ENCODE results near the gene REL.
A peak's percentile ranks its signal among the peaks of the same experiment; 100 is the strongest.
"Not testable (repeated sequence)": the region's sequence is repeated elsewhere in the genome, so short reads cannot be mapped to it uniquely, and the experiment has no call there.

The REL gene

GRCh38 chr2:60926741-60927552 lies 45.6 kb downstream of the REL start:
- no peak for DNase-seq

DNA sequence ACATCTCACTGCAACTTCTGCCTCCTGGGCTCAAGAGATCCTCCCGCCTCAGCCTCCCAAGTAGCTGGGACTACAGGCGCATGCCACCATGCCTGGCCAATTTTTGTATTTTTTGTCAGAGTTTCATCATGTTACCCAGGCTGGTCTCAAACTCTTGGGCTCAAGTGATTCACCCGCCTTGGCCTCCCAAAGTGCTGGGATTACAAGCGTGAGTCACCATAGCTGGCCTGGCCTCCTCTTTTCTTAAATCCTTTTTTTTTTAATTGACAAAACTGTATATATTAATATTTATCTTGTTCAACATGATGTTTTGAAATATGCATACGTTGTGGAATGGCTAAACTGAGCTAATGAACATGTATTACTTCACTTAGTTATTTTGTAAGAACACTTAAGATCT lies 50.7 kb downstream of the REL start:
- not testable (repeated sequence) for DNase-seq

DNA sequence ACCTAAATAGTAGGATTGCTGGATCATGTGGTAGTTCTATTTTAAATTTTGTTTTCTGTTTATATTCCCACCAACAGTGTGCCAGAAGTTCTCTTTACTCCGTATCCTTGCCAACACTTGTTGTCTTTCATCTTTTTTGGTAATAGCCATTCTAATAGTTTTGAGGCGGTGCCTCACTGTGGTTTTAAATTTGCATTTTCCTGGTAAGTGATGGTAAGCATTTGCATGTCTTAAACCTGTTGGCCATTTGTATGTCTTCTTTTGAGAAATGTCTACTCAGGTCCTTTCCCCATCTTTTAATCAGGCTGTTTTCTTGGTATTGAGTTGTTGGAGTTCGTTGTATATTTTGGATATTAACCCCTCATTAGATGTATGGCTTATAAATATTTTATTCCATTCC lies 51.6 kb downstream of the REL start:
- DNase-seq: no peak

- no peak for DNase-seq
Measured at GRCh38 chr2:60934165-60934722, 52.9 kb downstream of the REL start.

DNA sequence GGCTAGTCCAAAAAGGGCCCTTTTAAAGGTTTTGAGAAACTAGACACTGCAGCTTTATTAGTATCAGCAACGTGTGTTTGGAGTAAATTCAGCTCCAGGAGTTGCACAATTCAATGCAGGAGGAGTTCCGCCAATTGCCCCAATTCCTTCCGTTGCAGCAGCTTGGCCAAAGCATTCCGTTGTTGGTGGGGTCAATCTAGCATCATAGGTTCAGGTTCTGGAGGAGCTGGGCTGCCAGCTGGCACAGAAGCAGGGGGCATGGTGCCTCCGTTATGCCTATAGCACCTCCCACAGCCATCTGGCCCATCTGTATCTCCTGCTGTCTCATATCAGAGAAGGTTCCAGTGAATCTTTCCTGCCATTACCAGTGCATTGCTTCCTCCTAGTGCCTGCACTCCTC lies 55.4 kb downstream of the REL start:
- no peak for DNase-seq

DNA sequence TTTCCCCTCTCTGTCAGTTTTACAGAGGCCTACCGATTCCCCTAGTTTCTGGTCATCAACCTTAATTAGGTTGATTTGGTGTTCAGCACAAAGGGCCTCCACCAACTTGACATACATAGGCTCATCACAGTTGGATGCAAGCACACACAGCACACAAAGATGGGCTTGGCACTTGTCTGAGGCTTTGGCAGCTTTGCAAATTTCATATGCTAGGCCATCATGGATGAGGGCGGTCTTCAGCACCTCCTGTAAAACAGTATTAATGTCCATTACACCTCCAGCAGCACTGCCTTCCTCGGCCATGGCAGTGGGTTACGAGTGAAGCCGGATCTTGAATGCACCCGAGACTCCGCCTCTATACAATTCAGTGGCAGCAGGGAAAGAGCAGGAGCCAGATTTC lies 56.9 kb downstream of the REL start:
- DNase-seq: no peak

DNA sequence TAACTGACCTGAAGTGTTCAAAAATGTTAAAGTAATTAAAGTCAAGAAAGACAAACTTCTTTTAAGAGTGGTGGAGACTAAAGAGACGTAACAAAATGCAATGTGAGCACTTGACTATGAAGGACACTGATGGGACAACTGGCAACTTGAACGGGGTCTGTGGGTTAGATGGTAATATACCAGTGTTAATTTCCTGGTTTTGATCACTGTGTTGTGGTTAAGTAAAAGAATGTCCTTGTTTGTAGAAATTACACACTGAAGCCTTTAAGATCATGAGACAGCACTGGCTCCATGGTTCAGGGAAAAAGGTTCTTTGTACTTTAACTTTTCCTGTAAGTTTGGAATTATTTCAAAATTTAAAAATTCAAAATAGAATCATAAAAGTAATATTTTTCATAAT lies 58.2 kb downstream of the REL start:
- DNase-seq: no peak

- peak; percentile 42 for DNase-seq
Measured at GRCh38 chr2:60945341-60945740, 64.0 kb downstream of the REL start.

GRCh38 chr2:60947056-60947455 lies 65.7 kb downstream of the REL start:
- DNase-seq: peak; percentile 81

GRCh38 chr2:60948161-60948560 lies 66.8 kb downstream of the REL start:
- DNase-seq: no peak

DNA sequence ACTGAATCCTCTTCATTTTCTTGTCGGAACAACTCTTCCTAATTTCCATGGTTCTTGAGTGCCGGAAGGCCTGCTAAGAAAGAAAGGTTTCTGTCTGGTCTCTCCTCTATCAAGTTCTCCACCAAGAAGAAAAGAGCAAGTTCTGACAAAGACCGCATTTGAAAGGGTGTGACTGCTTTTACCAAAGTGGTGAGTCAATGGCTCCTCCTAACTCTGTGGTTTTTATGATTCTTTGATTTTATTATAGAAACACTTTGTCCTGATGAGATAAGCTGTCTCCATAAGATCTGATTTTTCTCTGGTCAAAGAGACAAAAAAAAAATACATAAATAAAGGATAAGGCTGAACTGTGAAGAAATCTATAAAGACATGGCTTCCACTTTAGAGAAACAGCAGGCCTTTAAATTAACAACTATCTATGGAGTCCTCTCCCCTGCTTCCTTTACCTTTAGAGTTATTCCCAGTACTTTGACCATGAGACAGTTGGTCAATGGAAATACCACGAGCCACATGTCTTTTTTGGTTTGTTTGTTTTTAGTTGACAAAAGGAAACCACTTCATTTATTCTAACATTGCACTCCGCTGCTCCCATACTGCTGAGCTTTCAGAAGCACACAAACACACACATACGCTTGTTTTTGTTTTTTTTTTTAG lies 67.7 kb downstream of the REL start:
- peak; percentile 24 for DNase-seq

- no peak for DNase-seq
Measured at GRCh38 chr2:60954139-60954538, 72.8 kb downstream of the REL start.

GRCh38 chr2:60957224-60957623 lies 75.8 kb downstream of the REL start:
- no peak for DNase-seq

DNA sequence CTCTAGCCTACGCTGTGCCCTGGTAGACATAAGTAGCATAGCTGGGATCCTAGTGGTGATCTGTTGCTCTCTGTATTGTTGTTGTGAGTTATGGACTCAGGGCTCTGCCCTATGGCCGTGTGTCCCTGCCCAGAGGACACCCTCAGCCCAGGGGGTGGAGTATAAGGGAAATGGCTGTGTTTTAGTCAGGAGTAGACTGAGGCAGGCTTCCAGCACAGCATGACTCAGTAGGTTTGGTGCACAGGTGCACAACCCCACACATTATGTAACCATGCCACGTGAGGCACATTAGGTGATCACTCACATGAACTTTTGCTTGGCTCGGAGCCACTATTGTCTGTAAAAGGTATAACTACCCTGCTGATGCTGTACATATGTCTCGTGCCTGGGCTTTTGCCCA lies 76.3 kb downstream of the REL start:
- no peak for DNase-seq

GRCh38 chr2:60958361-60958760 lies 77.0 kb downstream of the REL start:
- no peak for DNase-seq

DNA sequence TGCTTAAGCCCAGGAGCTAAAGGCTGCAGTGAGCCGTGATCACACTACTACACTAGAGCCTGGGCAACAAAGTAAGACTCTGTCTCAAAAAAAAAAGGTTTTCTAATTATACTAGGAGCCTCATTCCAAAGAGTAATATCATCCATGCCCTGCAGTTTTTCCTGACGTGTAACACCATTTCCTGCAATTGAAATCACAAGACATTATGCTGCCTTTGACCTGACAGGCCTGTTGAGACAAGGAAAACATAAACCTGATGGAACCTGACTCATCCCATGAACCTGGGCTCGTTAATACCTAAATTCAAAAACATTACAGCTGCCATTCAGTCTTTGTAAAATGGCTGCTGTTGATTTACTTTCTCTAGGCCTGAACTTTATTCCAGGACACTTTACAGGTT lies 77.4 kb downstream of the REL start:
- no peak for DNase-seq

DNA sequence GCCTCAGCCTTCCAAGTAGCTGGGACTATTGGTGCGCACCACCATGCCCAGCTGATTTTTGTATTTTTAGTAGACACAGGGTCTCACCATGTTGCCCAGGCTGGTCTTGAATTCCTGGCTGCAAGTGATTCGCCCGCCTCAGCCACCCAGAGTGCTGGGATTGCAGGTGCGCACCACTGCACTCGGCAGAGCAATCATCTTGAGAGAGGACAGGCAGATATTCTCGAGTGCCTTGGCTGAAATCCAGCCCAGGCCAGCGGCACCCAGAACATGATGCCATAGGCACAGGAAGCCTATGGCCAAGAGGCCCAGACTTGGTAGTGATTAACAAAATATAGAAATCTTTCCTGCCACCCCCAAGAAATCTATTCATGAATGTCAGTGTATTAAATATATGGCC lies 78.1 kb downstream of the REL start:
- DNase-seq: peak; percentile 72

GRCh38 chr2:60960706-60961105 lies 79.3 kb downstream of the REL start:
- DNase-seq: no peak

DNA sequence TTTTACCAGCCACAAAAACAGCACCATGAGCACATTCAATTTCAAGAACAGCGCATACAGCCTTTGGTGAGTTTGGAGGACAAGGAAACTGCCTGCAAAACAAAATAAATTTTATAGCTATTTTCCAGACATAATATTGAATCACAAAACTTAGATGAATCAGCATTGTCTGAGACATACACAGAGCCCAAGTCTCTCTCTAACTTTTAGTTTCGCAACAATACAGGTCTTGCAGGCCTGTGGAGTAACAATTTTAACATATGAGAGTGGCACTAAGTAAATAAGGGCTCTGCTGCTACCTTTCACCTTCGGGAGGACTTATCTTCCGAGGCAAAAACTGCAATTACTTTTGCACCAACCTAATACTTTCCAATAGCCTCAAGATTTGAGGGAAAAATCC lies 80.1 kb downstream of the REL start:
- DNase-seq: no peak

DNA sequence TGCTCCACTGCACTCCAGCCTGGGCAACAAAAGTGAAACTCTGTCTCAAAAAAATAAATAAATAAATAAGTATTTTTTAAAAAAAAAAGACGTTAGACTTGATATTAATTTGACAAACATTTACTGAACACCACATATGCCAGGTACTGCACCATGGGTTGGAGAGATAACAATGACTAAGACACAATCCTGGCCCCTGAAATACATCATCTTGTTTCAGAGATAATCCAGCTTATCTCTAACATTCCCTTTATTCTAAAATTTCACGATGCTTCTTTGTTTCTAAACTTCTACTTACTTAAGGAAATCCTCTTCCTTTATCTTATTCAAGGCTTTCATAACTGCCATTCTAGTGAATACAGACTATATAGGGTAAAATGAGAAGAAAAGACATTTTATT lies 81.2 kb downstream of the REL start:
- no peak for DNase-seq

DNA sequence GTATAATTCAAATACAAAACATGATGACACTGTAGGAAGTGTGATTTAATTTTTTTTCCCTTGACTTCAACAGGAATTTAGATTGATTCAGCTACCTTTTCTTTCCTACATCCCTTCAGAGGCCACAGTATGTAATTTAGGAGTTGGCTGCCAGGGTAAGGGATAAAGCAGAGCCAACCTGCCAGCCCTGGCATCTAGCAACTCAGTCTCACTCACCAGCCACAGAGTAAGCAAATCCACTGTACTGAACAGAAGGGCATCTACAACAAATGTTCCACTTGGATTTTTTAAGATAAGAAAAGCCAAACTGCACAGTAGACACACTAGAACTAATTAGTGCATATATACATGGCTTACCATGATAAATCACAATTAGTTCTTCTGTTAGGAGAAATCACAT lies 81.8 kb downstream of the REL start:
- no peak for DNase-seq

- DNase-seq: no peak
Measured at GRCh38 chr2:60964651-60965498, 83.5 kb downstream of the REL start.

DNA sequence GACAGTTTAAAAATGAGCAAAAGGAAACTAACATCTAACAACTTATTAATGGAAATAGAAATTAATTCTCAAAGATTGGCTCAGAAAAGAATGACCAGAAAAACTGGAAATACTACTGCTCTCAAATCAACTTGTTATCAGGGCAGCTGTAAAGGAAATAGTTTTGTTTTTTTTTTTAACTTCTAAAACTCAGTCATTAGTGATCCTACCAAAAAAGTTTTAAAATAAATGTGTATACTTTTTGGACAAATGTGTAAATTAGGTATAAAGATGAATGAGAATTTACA lies 84.1 kb downstream of the REL start:
- DNase-seq: no peak

All from NCI-H2029 treated with DMSO at 0.1 percent for 48 hours (cell line).